Spleen (tissue), 7 donors: ENCODE results near the gene NSD2.

Source experiments
- POLR2AphosphoS5 ChIP-seq, 3 donors: sonication (generic); formaldehyde crosslinking; IDR thresholded peaks; one replicate each; pipeline ENCODE4 v1.5.1; 2017; ENCODE audit warnings: antibody characterized with exemption in 3 of 3
- TF ChIP-seq, protein P1 (sequence below), 11 experiments: fragments of 200-600 bp in 7 of 11; fragments of 450-650 bp in 4 of 11; sonication (generic) in 4 of 11; IDR thresholded peaks in 8 of 11; conservative IDR thresholded peaks in 3 of 11; 1 replicate in 7 of 11; 2 replicates in 4 of 11; pipeline versions ENCODE4 v1.4.0 to v1.8.0; 2016 to 2021; ENCODE audit warnings: antibody characterized with exemption in 11 of 11, inconsistent platforms in 4 of 11, mild to moderate bottlenecking in 1 of 11
- donor health status: DM: no; HTN: no; CAD: no; lungs with moderate emphysema.
- donor health status: DM: no; HTN: no; CAD: no.
- donor health status: DM: no; HTN: no; CAD: no.

DNA sequence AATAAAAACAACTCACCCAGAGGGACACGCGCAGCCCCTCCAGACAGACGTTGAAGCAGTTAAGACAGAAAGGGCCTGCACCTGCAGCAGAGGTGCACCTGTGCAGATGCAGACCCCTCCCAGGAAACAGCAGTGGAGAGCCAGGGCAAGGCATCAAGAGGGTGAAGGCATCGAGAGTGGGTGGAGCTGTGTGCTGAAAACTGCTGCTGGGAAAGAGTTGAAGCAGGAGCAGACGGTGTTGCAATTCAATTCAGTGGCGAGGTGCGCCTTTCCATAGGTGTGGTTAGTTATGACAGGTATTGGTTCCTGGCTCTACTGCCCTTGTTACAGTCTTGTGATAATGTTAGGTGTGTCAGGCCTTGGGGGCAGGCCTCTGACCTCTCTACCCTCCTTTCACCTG is 31.9 kb upstream of the NSD2 start:
- TF ChIP-seq, protein P1, sequence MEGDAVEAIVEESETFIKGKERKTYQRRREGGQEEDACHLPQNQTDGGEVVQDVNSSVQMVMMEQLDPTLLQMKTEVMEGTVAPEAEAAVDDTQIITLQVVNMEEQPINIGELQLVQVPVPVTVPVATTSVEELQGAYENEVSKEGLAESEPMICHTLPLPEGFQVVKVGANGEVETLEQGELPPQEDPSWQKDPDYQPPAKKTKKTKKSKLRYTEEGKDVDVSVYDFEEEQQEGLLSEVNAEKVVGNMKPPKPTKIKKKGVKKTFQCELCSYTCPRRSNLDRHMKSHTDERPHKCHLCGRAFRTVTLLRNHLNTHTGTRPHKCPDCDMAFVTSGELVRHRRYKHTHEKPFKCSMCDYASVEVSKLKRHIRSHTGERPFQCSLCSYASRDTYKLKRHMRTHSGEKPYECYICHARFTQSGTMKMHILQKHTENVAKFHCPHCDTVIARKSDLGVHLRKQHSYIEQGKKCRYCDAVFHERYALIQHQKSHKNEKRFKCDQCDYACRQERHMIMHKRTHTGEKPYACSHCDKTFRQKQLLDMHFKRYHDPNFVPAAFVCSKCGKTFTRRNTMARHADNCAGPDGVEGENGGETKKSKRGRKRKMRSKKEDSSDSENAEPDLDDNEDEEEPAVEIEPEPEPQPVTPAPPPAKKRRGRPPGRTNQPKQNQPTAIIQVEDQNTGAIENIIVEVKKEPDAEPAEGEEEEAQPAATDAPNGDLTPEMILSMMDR (IDR thresholded peaks at IDR 0.05 in 8 of 11, conservative IDR thresholded peaks at IDR 0.05 in 3 of 11): no peak
- TF ChIP-seq POLR2AphosphoS5 (IDR thresholded peaks at IDR 0.05): no peak
